NB4 (cell line): Measurements from ENCODE around the gene RMP24.

Experiments
- DNase-seq: peaks from one replicate; pipeline ENCODE4 v3.0.0; 2010; ENCODE audit warnings: low read depth
- H3K4me3 ChIP-seq: one replicate; pipeline ENCODE4 v1.5.1; 2011; ENCODE audit warnings: mild to moderate bottlenecking, low read depth, low read length, moderate library complexity
- CTCF ChIP-seq: IDR thresholded peaks from one replicate; pipeline ENCODE4 v1.5.1; 2012; ENCODE audit warnings: low read depth, low read length
- MAX ChIP-seq: IDR thresholded peaks from 2 replicates; pipeline ENCODE4 v1.6.1; 2011; ENCODE audit warnings: low read depth, low read length
- MYC ChIP-seq: IDR thresholded peaks from 2 replicates; pipeline ENCODE4 v1.6.1; 2011; ENCODE audit warnings: low read depth, low read length
- POLR2A ChIP-seq: IDR thresholded peaks from 2 replicates; pipeline ENCODE4 v1.6.1; 2011; ENCODE audit warnings: mild to moderate bottlenecking; ENCODE audit not compliant: insufficient read length; ENCODE audit errors: extremely low read depth

The RMP24 gene

GRCh38 chr18:35972197-35973000 is at the start of gene RMP24:
RMP24 (plus strand) TSS chr18:35972679.
- DNase-seq: peak; percentile 96
- TF ChIP-seq CTCF (no peak), POLR2A (peak; percentile 59), MYC (peak; percentile 61; the same call in 1 of the 2 replicates), MAX (0 out of 2 replicates have a peak, but pooled peaks have one; percentile 33)
- H3K4me3 ChIP-seq: peak within 1 kb of the TSS; percentile 93

- no peak for DNase-seq
- H3K4me3 ChIP-seq: no peak overlapping the region
- TF ChIP-seq CTCF (no peak), POLR2A (no peak), MYC (no peak), MAX (no peak)
Observed at GRCh38 chr18:35923939-35924684, 48.4 kb upstream of the RMP24 start.

- no peak for DNase-seq
- no peak overlapping the region for H3K4me3 ChIP-seq
- TF ChIP-seq MAX (no peak), MYC (no peak), POLR2A (no peak), CTCF (no peak)
Observed at GRCh38 chr18:35926884-35927283, 45.6 kb upstream of the RMP24 start.

GRCh38 chr18:35927430-35927829 is 45.0 kb upstream of the RMP24 start:
- TF ChIP-seq POLR2A: no peak
- TF ChIP-seq MAX: no peak
- TF ChIP-seq MYC: no peak
- TF ChIP-seq CTCF: no peak
- no peak for DNase-seq
- no peak overlapping the region for H3K4me3 ChIP-seq

- H3K4me3 ChIP-seq: no peak overlapping the region
- no peak for DNase-seq
- TF ChIP-seq MAX (no peak), CTCF (no peak), MYC (no peak), POLR2A (no peak)
Observed at GRCh38 chr18:35933982-35934381, 38.5 kb upstream of the RMP24 start.
